HCT116 (cell line): Measurements from ENCODE around the gene CTIF. TPM values are rescaled to one million over a fixed set of nuclear protein-coding genes. Genes with fewer than 3 reads are reported as not detected.

Experiments
- ATAC-seq: fragments of 200-7000 bp; cut with Tn5 transposase; 2 replicates; pipeline ENCODE4 v1.9.1; 2020; ENCODE audit warnings: mild to moderate bottlenecking, moderate library complexity
- BruUV-seq: library from RNA; stranded (reverse); fragments of 400-500 nt; replicated peaks from 2 replicates; lab custom pipeline; 2021; lab: Mats Ljungman, UMichigan
- CTCF ChIA-PET: fragments of 300-600 bp; sonication (Branson Sonifier 250); formaldehyde crosslinking; loops from one replicate; lab custom pipeline; 2021; ENCODE audit warnings: antibody characterized with exemption; lab: Charles Lee
- POLR2A ChIA-PET: fragments of 300-600, 350-600 bp; sonication (Branson Sonifier 250); formaldehyde crosslinking; loops from one replicate; lab custom pipeline; 2021; ENCODE audit warnings: antibody characterized with exemption; lab: Charles Lee
- RAD21 ChIA-PET, 2 experiments: fragments of 300-600 bp; sonication (Branson Sonifier 250); formaldehyde crosslinking; loops; one replicate each; lab custom pipeline; 2023; ENCODE audit warnings: low total read pairs in 2 of 2; ENCODE audit not compliant: uncharacterized antibody in 2 of 2, unreplicated experiment in 2 of 2, low non-redundant PET in 1 of 2; lab: Charles Lee
- DNase-seq: peaks from one replicate; pipeline ENCODE4 v3.0.0-alpha.2; 2010; ENCODE audit warnings: low read depth, low spot score
- H2AFZ ChIP-seq: fragments of 200-600 bp; shearing (Covaris generic), sonication (generic); 2 replicates; pipeline ENCODE4 v1.6.1; 2017; ENCODE audit warnings: low read depth, mixed run types, mixed read lengths, antibody characterized with exemption, low read length; ENCODE audit not compliant: poor library complexity, severe bottlenecking
- H3K27ac ChIP-seq: 2 replicates; pipeline ENCODE4 v1.5.1; 2012; ENCODE audit warnings: low read depth, low read length
- H3K27me3 ChIP-seq: fragments of 200-600 bp; sonication (generic); 2 replicates; pipeline ENCODE4 v1.6.1; 2016; ENCODE audit warnings: mixed run types, low read length, mixed read lengths; ENCODE audit not compliant: insufficient read depth
- H3K36me3 ChIP-seq, 2 experiments: fragments of 200-500 bp in 1 of 2; fragments of 200-600 bp in 1 of 2; sonication (Bioruptor generic) in 1 of 2; sonication (generic) in 1 of 2; 2 replicates each; pipeline versions ENCODE4 v1.5.1 to v1.6.1; 2014 to 2016; ENCODE audit warnings: low read length in 2 of 2, inconsistent platforms in 1 of 2, mixed read lengths in 1 of 2, mixed run types in 1 of 2; ENCODE audit not compliant: insufficient read depth in 2 of 2, control insufficient read depth in 1 of 2
- H3K4me1 ChIP-seq, 2 experiments: fragments of 200-600 bp in 1 of 2; sonication (generic) in 1 of 2; 2 replicates each; pipeline versions ENCODE4 v1.5.1 to v1.6.1; 2012 to 2017; ENCODE audit warnings: low read length in 2 of 2, inconsistent platforms in 1 of 2, mild to moderate bottlenecking in 1 of 2, mixed read lengths in 1 of 2, mixed run types in 1 of 2, moderate library complexity in 1 of 2; ENCODE audit not compliant: insufficient read depth in 2 of 2, control insufficient read depth in 1 of 2
- H3K4me2 ChIP-seq: fragments of 200-600 bp; sonication (generic); 2 replicates; pipeline ENCODE4 v1.6.1; 2017; ENCODE audit warnings: mixed run types, low read length, mixed read lengths
- H3K4me3 ChIP-seq, 2 experiments: fragments of 200-600 bp in 1 of 2; sonication (generic) in 1 of 2; replicated peaks in 1 of 2; 2 replicates each; pipeline ENCODE4 v1.5.1; 2011 to 2016; ENCODE audit warnings: low read length in 2 of 2, control low read depth in 1 of 2, low read depth in 1 of 2, mild to moderate bottlenecking in 1 of 2, mixed read lengths in 1 of 2, mixed run types in 1 of 2
- H3K79me2 ChIP-seq: fragments of 200-600 bp; sonication (generic); 2 replicates; pipeline ENCODE4 v1.6.1; 2017; ENCODE audit warnings: mild to moderate bottlenecking, mixed run types, low read length, moderate library complexity, mixed read lengths; ENCODE audit not compliant: insufficient read depth
- H3K9ac ChIP-seq: fragments of 200-600 bp; sonication (generic); 2 replicates; pipeline ENCODE4 v1.6.1; 2016; ENCODE audit warnings: low read length, mixed read lengths
- H3K9me2 ChIP-seq: fragments of 200-600 bp; sonication (generic), shearing (Covaris generic); 2 replicates; pipeline ENCODE4 v1.6.1; 2017; ENCODE audit warnings: mixed run types, mild to moderate bottlenecking, moderate library complexity; ENCODE audit not compliant: insufficient read depth
- H3K9me3 ChIP-seq, 2 experiments: fragments of 200-500 bp in 1 of 2; fragments of 200-600 bp in 1 of 2; sonication (Bioruptor generic) in 1 of 2; sonication (generic) in 1 of 2; 2 replicates each; pipeline ENCODE4 v1.6.1; 2014 to 2017; ENCODE audit warnings: low read length in 2 of 2, mixed read lengths in 2 of 2, inconsistent platforms in 1 of 2, low read depth in 1 of 2, mild to moderate bottlenecking in 1 of 2, mixed run types in 1 of 2, moderate library complexity in 1 of 2; ENCODE audit not compliant: control insufficient read depth in 1 of 2, insufficient read depth in 1 of 2
- H4K20me1 ChIP-seq: fragments of 200-600 bp; sonication (generic), shearing (Covaris generic); 2 replicates; pipeline ENCODE4 v1.6.1; 2017; ENCODE audit warnings: mixed run types, mild to moderate bottlenecking, moderate library complexity; ENCODE audit not compliant: insufficient read depth
- CBX3 ChIP-seq: IDR thresholded peaks from 2 replicates; pipeline ENCODE4 v1.6.1; 2012; ENCODE audit warnings: low read depth
- EGR1 ChIP-seq: IDR thresholded peaks from 2 replicates; pipeline ENCODE4 v1.6.1; 2012; ENCODE audit warnings: low read depth
- FOSL1 ChIP-seq: IDR thresholded peaks from 2 replicates; pipeline ENCODE4 v1.6.1; 2012; ENCODE audit warnings: low read depth
- POLR2A ChIP-seq: IDR thresholded peaks from 2 replicates; pipeline ENCODE4 v1.7.0; 2011; ENCODE audit warnings: borderline replicate concordance; ENCODE audit not compliant: insufficient read depth, insufficient read length; ENCODE audit errors: extremely low read depth
- SRF ChIP-seq: IDR thresholded peaks from 2 replicates; pipeline ENCODE4 v1.6.1; 2012; ENCODE audit warnings: low read depth
- TCF7L2 ChIP-seq: IDR thresholded peaks from 2 replicates; pipeline ENCODE4 v1.7.0; 2011; ENCODE audit warnings: borderline replicate concordance, inconsistent platforms; ENCODE audit not compliant: insufficient read depth, insufficient read length; ENCODE audit errors: extremely low read depth
- ZBTB33 ChIP-seq: IDR thresholded peaks from 2 replicates; pipeline ENCODE4 v1.6.1; 2011; ENCODE audit warnings: mild to moderate bottlenecking, low read length, moderate library complexity; ENCODE audit not compliant: insufficient replicate concordance; ENCODE audit errors: extremely low read depth
- intact Hi-C: fragments of 100-400 bp; cut with micrococcal nuclease; formaldehyde crosslinking; loops from 2 replicates; pipeline ENCODE4 v1.10.0; 2022
- total RNA-seq: library from RNA; stranded (reverse); gene quantifications from one replicate; pipeline ENCODE4 v1.2.1, GENCODE V29; 2021; ENCODE audit not compliant: unreplicated experiment
- TF ChIP-seq, protein P1 (sequence below): IDR thresholded peaks from 2 replicates; pipeline ENCODE4 v1.6.1; 2012

The CTIF gene
- total RNA-seq, 1 experiment from 2014 or later, result 19.7 TPM

GRCh38 chr18:48847807-48848486, 309.1 kb downstream of the CTIF start:
- POLR2A ChIA-PET, result interaction anchor here (0.9 kb wide), 1 partner anchor 13 kb away, joined by 4 read pairs; no protein-coding TSS in a partner anchor
- no peak for TF ChIP-seq ZBTB33
- TF ChIP-seq FOSL1, result no peak
- TF ChIP-seq EGR1, result no peak
- TF ChIP-seq SRF, result no peak
- TF ChIP-seq TCF7L2, result no peak
- TF ChIP-seq, protein P1, sequence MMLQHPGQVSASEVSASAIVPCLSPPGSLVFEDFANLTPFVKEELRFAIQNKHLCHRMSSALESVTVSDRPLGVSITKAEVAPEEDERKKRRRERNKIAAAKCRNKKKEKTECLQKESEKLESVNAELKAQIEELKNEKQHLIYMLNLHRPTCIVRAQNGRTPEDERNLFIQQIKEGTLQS, result no peak
- TF ChIP-seq CBX3, result no peak
- no peak for TF ChIP-seq POLR2A
- Histone ChIP-seq H4K20me1 (no peaks in the 10 kb centered on the region), H3K9me3 (no peaks in the 10 kb centered on the region), H3K79me2 (no peaks in the 10 kb centered on the region), H3K4me3 (no peak overlapping the region), H3K36me3 (no peaks in the 10 kb centered on the region), H2AFZ (no peak overlapping the region), H3K9ac (no peak overlapping the region), H3K4me1 (peaks cover 3 to 25% of the 10 kb centered on the region in 2 experiments; a peak in 3 of 4 replicates), H3K4me2 (no peak overlapping the region), H3K27ac (no peak overlapping the region), H3K27me3 (no peaks in the 10 kb centered on the region), H3K9me2 (no peaks in the 10 kb centered on the region)
- BruUV-seq, result no TSS peak
- RAD21 ChIA-PET, result no interaction called here
- CTCF ChIA-PET, result no interaction called here
- intact Hi-C loops, result no loop called here
- ATAC-seq, result peak; percentile 60
- DNase-seq, result no peak
